Adrenal gland (tissue), 5 donors: ENCODE results near the gene UBAC2.

Experiments
- POLR2A ChIP-seq, 2 donors: fragments of 450-650 bp; IDR thresholded peaks; one replicate each; pipeline ENCODE4 v1.6.1; 2017; ENCODE audit warnings: antibody characterized with exemption in 2 of 2, mild to moderate bottlenecking in 2 of 2, moderate library complexity in 1 of 2
- TF ChIP-seq, protein P1 (sequence below), 6 experiments: fragments of 450-650 bp in 4 of 6; fragments of 200-600 bp in 2 of 6; sonication (generic) in 1 of 6; IDR thresholded peaks; 1 replicate in 5 of 6; 2 replicates in 1 of 6; pipeline versions ENCODE4 v1.5.1 to v1.8.0; 2016 to 2021; ENCODE audit warnings: antibody characterized with exemption in 6 of 6, mild to moderate bottlenecking in 2 of 6, moderate library complexity in 1 of 6
- donor health status: DM: no; HTN: no; CAD: no.

DNA sequence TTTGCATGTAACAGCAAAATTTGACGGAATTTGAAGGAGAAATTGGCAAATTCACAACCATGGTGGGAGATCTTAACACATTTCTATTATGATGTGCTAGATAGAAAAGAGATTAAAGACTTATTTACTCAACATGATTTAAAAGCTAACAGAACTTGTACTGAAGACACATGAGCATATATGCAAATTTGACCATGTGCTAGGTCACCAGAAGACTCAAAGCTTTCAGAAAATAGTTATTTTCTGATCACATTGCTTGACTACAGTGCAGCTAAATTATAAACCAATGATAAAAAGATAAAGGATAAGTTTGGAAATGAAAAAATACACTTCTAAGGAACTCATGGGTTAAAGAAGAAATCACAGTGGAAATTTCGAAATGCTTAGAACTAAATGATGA, 97.4 kb downstream of the UBAC2 start:
- TF ChIP-seq, protein P1, sequence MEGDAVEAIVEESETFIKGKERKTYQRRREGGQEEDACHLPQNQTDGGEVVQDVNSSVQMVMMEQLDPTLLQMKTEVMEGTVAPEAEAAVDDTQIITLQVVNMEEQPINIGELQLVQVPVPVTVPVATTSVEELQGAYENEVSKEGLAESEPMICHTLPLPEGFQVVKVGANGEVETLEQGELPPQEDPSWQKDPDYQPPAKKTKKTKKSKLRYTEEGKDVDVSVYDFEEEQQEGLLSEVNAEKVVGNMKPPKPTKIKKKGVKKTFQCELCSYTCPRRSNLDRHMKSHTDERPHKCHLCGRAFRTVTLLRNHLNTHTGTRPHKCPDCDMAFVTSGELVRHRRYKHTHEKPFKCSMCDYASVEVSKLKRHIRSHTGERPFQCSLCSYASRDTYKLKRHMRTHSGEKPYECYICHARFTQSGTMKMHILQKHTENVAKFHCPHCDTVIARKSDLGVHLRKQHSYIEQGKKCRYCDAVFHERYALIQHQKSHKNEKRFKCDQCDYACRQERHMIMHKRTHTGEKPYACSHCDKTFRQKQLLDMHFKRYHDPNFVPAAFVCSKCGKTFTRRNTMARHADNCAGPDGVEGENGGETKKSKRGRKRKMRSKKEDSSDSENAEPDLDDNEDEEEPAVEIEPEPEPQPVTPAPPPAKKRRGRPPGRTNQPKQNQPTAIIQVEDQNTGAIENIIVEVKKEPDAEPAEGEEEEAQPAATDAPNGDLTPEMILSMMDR (IDR thresholded peaks at IDR 0.05) = no peak
- TF ChIP-seq POLR2A (IDR thresholded peaks at IDR 0.05) = no peak
